ENCODE measurements around the gene SAMHD1.
A peak's percentile ranks its signal among the peaks of the same experiment; 100 is the strongest.

The SAMHD1 gene

GRCh38 chr20:36865861-36866149 is 85.7 kb downstream of the SAMHD1 start:
- H4K5ac ChIP-seq (ENCODE audit: low read length), result no peak overlapping the region
- no peak overlapping the region for H3K4me2 ChIP-seq (ENCODE audit: low read length)
- H3K36me3 ChIP-seq (ENCODE audit: control insufficient read depth, insufficient read depth, low read length), result no peaks in the 10 kb centered on the region
- no peak overlapping the region for H3K9ac ChIP-seq (ENCODE audit: low read length)
- no peak overlapping the region for H2AK5ac ChIP-seq (ENCODE audit: low read length)
- peaks cover 3% of the 10 kb centered on the region for H3K79me2 ChIP-seq (ENCODE audit: control insufficient read depth, insufficient read depth, low read length)
- peaks cover 4% of the 10 kb centered on the region for H3K4me1 ChIP-seq (ENCODE audit: control insufficient read depth, low read depth, low read length)
- no peak overlapping the region for H3K18ac ChIP-seq (ENCODE audit: low read length)
- no peak overlapping the region for H3K4ac ChIP-seq (ENCODE audit: low read depth, low read length)
- no peak overlapping the region for H3K56ac ChIP-seq (ENCODE audit: low read length)
- H3K79me1 ChIP-seq (ENCODE audit: low read length), result peaks cover 10% of the 10 kb centered on the region
- no peak overlapping the region for H4K8ac ChIP-seq (ENCODE audit: low read depth, low read length)
- H3K23ac ChIP-seq (ENCODE audit: low read length), result no peak overlapping the region
- no peak overlapping the region for H3K4me3 ChIP-seq (ENCODE audit: low read length)
- H2BK5ac ChIP-seq (ENCODE audit: low read length), result no peak overlapping the region
- no peak overlapping the region for H2BK120ac ChIP-seq (ENCODE audit: low read depth, low read length)
- no peak overlapping the region for H3K27ac ChIP-seq (ENCODE audit: low read depth, low read length)
- H3K27me3 ChIP-seq (ENCODE audit: insufficient read depth, low read length, poor library complexity), result no peaks in the 10 kb centered on the region
- DNase-seq, result no peak
- H2BK15ac ChIP-seq (replicated peaks; ENCODE audit: low read depth), result no peak overlapping the region

- Histone ChIP-seq H3K9ac (ENCODE audit: low read length) (no peak overlapping the region), H2BK15ac (replicated peaks; ENCODE audit: low read depth) (no peak overlapping the region), H4K8ac (ENCODE audit: low read depth, low read length) (no peak overlapping the region), H3K56ac (ENCODE audit: low read length) (no peak overlapping the region), H3K4me3 (ENCODE audit: low read length) (no peak overlapping the region), H3K18ac (ENCODE audit: low read length) (no peak overlapping the region), H3K36me3 (ENCODE audit: control insufficient read depth, insufficient read depth, low read length) (no peaks in the 10 kb centered on the region), H3K27me3 (ENCODE audit: insufficient read depth, low read length, poor library complexity) (no peaks in the 10 kb centered on the region), H2AK5ac (ENCODE audit: low read length) (no peak overlapping the region), H3K4me2 (ENCODE audit: low read length) (no peak overlapping the region), H2BK120ac (ENCODE audit: low read depth, low read length) (no peak overlapping the region), H3K23ac (ENCODE audit: low read length) (no peak overlapping the region), H3K27ac (ENCODE audit: low read depth, low read length) (no peak overlapping the region), H4K5ac (ENCODE audit: low read length) (no peak overlapping the region), H3K79me2 (ENCODE audit: control insufficient read depth, insufficient read depth, low read length) (peaks cover 6% of the 10 kb centered on the region), H3K4ac (ENCODE audit: low read depth, low read length) (no peak overlapping the region), H3K79me1 (ENCODE audit: low read length) (peaks cover 13% of the 10 kb centered on the region), H2BK5ac (ENCODE audit: low read length) (no peak overlapping the region), H3K4me1 (ENCODE audit: control insufficient read depth, low read depth, low read length) (peaks cover 4% of the 10 kb centered on the region)
- no CpG with 5 or more reads among the region's 9 CpGs for WGBS (ENCODE audit: extremely low coverage, insufficient coverage, low lambda C conversion rate)
- no peak for DNase-seq
Measured at GRCh38 chr20:36865076-36865860, 86.2 kb downstream of the SAMHD1 start.

GRCh38 chr20:36862857-36863668 is 88.4 kb downstream of the SAMHD1 start:
- peaks cover 4% of the 10 kb centered on the region for H3K4me1 ChIP-seq (ENCODE audit: control insufficient read depth, low read depth, low read length)
- peak overlapping the region; percentile 86 for H3K9ac ChIP-seq (ENCODE audit: low read length)
- H3K79me2 ChIP-seq (ENCODE audit: control insufficient read depth, insufficient read depth, low read length), result peaks cover 7% of the 10 kb centered on the region
- H2BK120ac ChIP-seq (ENCODE audit: low read depth, low read length), result no peak overlapping the region
- H3K27me3 ChIP-seq (ENCODE audit: insufficient read depth, low read length, poor library complexity), result no peaks in the 10 kb centered on the region
- peak overlapping the region; percentile 69 for H3K4me3 ChIP-seq (ENCODE audit: low read length)
- peak overlapping the region; percentile 91 for H3K18ac ChIP-seq (ENCODE audit: low read length)
- no peaks in the 10 kb centered on the region for H3K36me3 ChIP-seq (ENCODE audit: control insufficient read depth, insufficient read depth, low read length)
- peak overlapping the region; percentile 74 for H3K4ac ChIP-seq (ENCODE audit: low read depth, low read length)
- no CpG with 5 or more reads among the region's 129 CpGs for WGBS (ENCODE audit: extremely low coverage, insufficient coverage, low lambda C conversion rate)
- no peak overlapping the region for H3K23ac ChIP-seq (ENCODE audit: low read length)
- H3K79me1 ChIP-seq (ENCODE audit: low read length), result peaks cover 16% of the 10 kb centered on the region
- no peak for DNase-seq
- H3K27ac ChIP-seq (ENCODE audit: low read depth, low read length), result peak overlapping the region; percentile 35
- no peak overlapping the region for H2BK5ac ChIP-seq (ENCODE audit: low read length)
- no peak overlapping the region for H2BK15ac ChIP-seq (replicated peaks; ENCODE audit: low read depth)
- H4K8ac ChIP-seq (ENCODE audit: low read depth, low read length), result no peak overlapping the region
- H3K4me2 ChIP-seq (ENCODE audit: low read length), result peak overlapping the region; percentile 85
- H3K56ac ChIP-seq (ENCODE audit: low read length), result peak overlapping the region; percentile 94
- no peak overlapping the region for H4K5ac ChIP-seq (ENCODE audit: low read length)
- H2AK5ac ChIP-seq (ENCODE audit: low read length), result no peak overlapping the region

- Histone ChIP-seq H3K56ac (ENCODE audit: low read length) (peak overlapping the region; percentile 94), H3K4me3 (ENCODE audit: low read length) (peak overlapping the region; percentile 69), H3K36me3 (ENCODE audit: control insufficient read depth, insufficient read depth, low read length) (no peaks in the 10 kb centered on the region), H2BK15ac (replicated peaks; ENCODE audit: low read depth) (no peak overlapping the region), H3K27ac (ENCODE audit: low read depth, low read length) (no peak overlapping the region), H3K79me1 (ENCODE audit: low read length) (peaks cover 21% of the 10 kb centered on the region), H3K9ac (ENCODE audit: low read length) (peak overlapping the region; percentile 86), H2BK120ac (ENCODE audit: low read depth, low read length) (no peak overlapping the region), H3K27me3 (ENCODE audit: insufficient read depth, low read length, poor library complexity) (no peaks in the 10 kb centered on the region), H3K23ac (ENCODE audit: low read length) (peak overlapping the region; percentile 92), H4K5ac (ENCODE audit: low read length) (no peak overlapping the region), H3K4ac (ENCODE audit: low read depth, low read length) (peak overlapping the region; percentile 41), H3K4me2 (ENCODE audit: low read length) (peak overlapping the region; percentile 85), H2BK5ac (ENCODE audit: low read length) (no peak overlapping the region), H2AK5ac (ENCODE audit: low read length) (peak overlapping the region; percentile 18), H3K79me2 (ENCODE audit: control insufficient read depth, insufficient read depth, low read length) (peaks cover 7% of the 10 kb centered on the region), H4K8ac (ENCODE audit: low read depth, low read length) (no peak overlapping the region), H3K18ac (ENCODE audit: low read length) (peak overlapping the region; percentile 91), H3K4me1 (ENCODE audit: control insufficient read depth, low read depth, low read length) (peaks cover 4% of the 10 kb centered on the region)
- DNase-seq, result peak; percentile 71
- no CpG with 5 or more reads among the region's 45 CpGs for WGBS (ENCODE audit: extremely low coverage, insufficient coverage, low lambda C conversion rate)
Measured at GRCh38 chr20:36861875-36862801, 89.4 kb downstream of the SAMHD1 start.

- H3K27me3 ChIP-seq (ENCODE audit: insufficient read depth, low read length, poor library complexity), result no peaks in the 10 kb centered on the region
- no peak overlapping the region for H3K4ac ChIP-seq (ENCODE audit: low read depth, low read length)
- H2BK15ac ChIP-seq (replicated peaks; ENCODE audit: low read depth), result no peak overlapping the region
- H3K56ac ChIP-seq (ENCODE audit: low read length), result peak overlapping the region; percentile 94
- H3K36me3 ChIP-seq (ENCODE audit: control insufficient read depth, insufficient read depth, low read length), result no peaks in the 10 kb centered on the region
- H3K4me1 ChIP-seq (ENCODE audit: control insufficient read depth, low read depth, low read length), result peaks cover 4% of the 10 kb centered on the region
- no peak overlapping the region for H4K5ac ChIP-seq (ENCODE audit: low read length)
- peaks cover 24% of the 10 kb centered on the region for H3K79me1 ChIP-seq (ENCODE audit: low read length)
- peak overlapping the region; percentile 85 for H3K4me2 ChIP-seq (ENCODE audit: low read length)
- DNase-seq, result no peak
- no peak overlapping the region for H2BK5ac ChIP-seq (ENCODE audit: low read length)
- WGBS (ENCODE audit: extremely low coverage, insufficient coverage, low lambda C conversion rate), result no CpG with 5 or more reads among the region's 7 CpGs
- no peak overlapping the region for H4K8ac ChIP-seq (ENCODE audit: low read depth, low read length)
- H3K23ac ChIP-seq (ENCODE audit: low read length), result peak overlapping the region; percentile 92
- H3K18ac ChIP-seq (ENCODE audit: low read length), result no peak overlapping the region
- no peak overlapping the region for H3K4me3 ChIP-seq (ENCODE audit: low read length)
- H2BK120ac ChIP-seq (ENCODE audit: low read depth, low read length), result no peak overlapping the region
- peaks cover 7% of the 10 kb centered on the region for H3K79me2 ChIP-seq (ENCODE audit: control insufficient read depth, insufficient read depth, low read length)
- no peak overlapping the region for H3K27ac ChIP-seq (ENCODE audit: low read depth, low read length)
- peak overlapping the region; percentile 18 for H2AK5ac ChIP-seq (ENCODE audit: low read length)
- peak overlapping the region; percentile 86 for H3K9ac ChIP-seq (ENCODE audit: low read length)
Measured at GRCh38 chr20:36861625-36861874, 90.0 kb downstream of the SAMHD1 start.

Measured in mesendoderm (in vitro differentiated cells).